H9 (cell line): Measurements from ENCODE around the gene GPR68. TPM values are rescaled to one million over a fixed set of nuclear protein-coding genes. Genes with fewer than 3 reads are reported as not detected.

Experiments
- DNase-seq: peaks from one replicate; pipeline ENCODE4 v3.0.0-alpha.2; 2017
- H2AFZ ChIP-seq: one replicate; pipeline ENCODE4 v1.6.1; 2013; ENCODE audit warnings: mild to moderate bottlenecking, low read length, control low read depth, moderate library complexity
- H2AK5ac ChIP-seq: 2 replicates; pipeline ENCODE4 v1.6.1; 2013; ENCODE audit warnings: low read length, control low read depth, mixed read lengths; ENCODE audit not compliant: insufficient read length
- H2BK120ac ChIP-seq: one replicate; pipeline ENCODE4 v1.6.1; 2013; ENCODE audit warnings: low read depth, mild to moderate bottlenecking, low read length, control low read depth, inconsistent platforms; ENCODE audit not compliant: poor library complexity, severe bottlenecking
- H2BK12ac ChIP-seq: 2 replicates; pipeline ENCODE4 v1.6.1; 2013; ENCODE audit warnings: low read length, control low read depth, mixed read lengths, low read depth; ENCODE audit not compliant: insufficient read length
- H2BK15ac ChIP-seq: 2 replicates; pipeline ENCODE4 v1.6.1; 2013; ENCODE audit warnings: low read depth, low read length, control low read depth
- H2BK20ac ChIP-seq: one replicate; pipeline ENCODE4 v1.6.1; 2013; ENCODE audit warnings: low read depth, mild to moderate bottlenecking, low read length, control low read depth, inconsistent platforms; ENCODE audit not compliant: poor library complexity, severe bottlenecking
- H2BK5ac ChIP-seq: 2 replicates; pipeline ENCODE4 v1.6.1; 2013; ENCODE audit warnings: low read length, control low read depth, mixed read lengths; ENCODE audit not compliant: insufficient read length
- H3K14ac ChIP-seq: 2 replicates; pipeline ENCODE4 v1.6.1; 2013; ENCODE audit warnings: low read length, control low read depth; ENCODE audit not compliant: insufficient read depth
- H3K18ac ChIP-seq: 2 replicates; pipeline ENCODE4 v1.6.1; 2013; ENCODE audit warnings: low read depth, mild to moderate bottlenecking, mixed read lengths, low read length, control low read depth; ENCODE audit not compliant: insufficient read length
- H3K23ac ChIP-seq: 2 replicates; pipeline ENCODE4 v1.6.1; 2013; ENCODE audit warnings: low read length, control low read depth, mixed read lengths, low read depth; ENCODE audit not compliant: insufficient read length
- H3K23me2 ChIP-seq: 2 replicates; pipeline ENCODE4 v1.6.1; 2013; ENCODE audit warnings: low read depth, mild to moderate bottlenecking, mixed read lengths, low read length, control low read depth; ENCODE audit not compliant: insufficient read length, poor library complexity, severe bottlenecking
- H3K27ac ChIP-seq: 2 replicates; pipeline ENCODE4 v1.5.1; 2013; ENCODE audit warnings: low read length, control low read depth, mixed read lengths, low read depth; ENCODE audit not compliant: insufficient read length
- H3K27me3 ChIP-seq: 2 replicates; pipeline ENCODE4 v1.6.1; 2013; ENCODE audit warnings: low read length, control low read depth, inconsistent platforms; ENCODE audit not compliant: insufficient read depth
- H3K4ac ChIP-seq: 2 replicates; pipeline ENCODE4 v1.6.1; 2013; ENCODE audit warnings: low read depth, mild to moderate bottlenecking, control low read depth, inconsistent platforms, low read length, moderate library complexity
- H3K4me1 ChIP-seq: 2 replicates; pipeline ENCODE4 v1.6.1; 2013; ENCODE audit warnings: low read length, control low read depth, inconsistent platforms; ENCODE audit not compliant: insufficient read depth
- H3K4me2 ChIP-seq: 2 replicates; pipeline ENCODE4 v1.6.1; 2013; ENCODE audit warnings: low read length, control low read depth, mixed read lengths; ENCODE audit not compliant: insufficient read length, insufficient read depth
- H3K56ac ChIP-seq: 2 replicates; pipeline ENCODE4 v1.6.1; 2013; ENCODE audit warnings: low read depth, mild to moderate bottlenecking, mixed read lengths, low read length, control low read depth; ENCODE audit not compliant: insufficient read length
- H3K79me1 ChIP-seq: 2 replicates; pipeline ENCODE4 v1.6.1; 2013; ENCODE audit warnings: low read depth, mild to moderate bottlenecking, moderate library complexity, low read length, control low read depth, inconsistent platforms; ENCODE audit not compliant: insufficient read depth, poor library complexity, severe bottlenecking
- H3K79me2 ChIP-seq: 2 replicates; pipeline ENCODE4 v1.6.1; 2013; ENCODE audit warnings: low read length, control low read depth, inconsistent platforms; ENCODE audit not compliant: insufficient read depth
- H3K9ac ChIP-seq: 2 replicates; pipeline ENCODE4 v1.6.1; 2013; ENCODE audit warnings: low read length, control low read depth, mixed read lengths; ENCODE audit not compliant: insufficient read length; ENCODE audit errors: extremely low read depth
- H3K9me3 ChIP-seq: one replicate; pipeline ENCODE4 v1.6.1; 2013; ENCODE audit warnings: low read depth, low read length, inconsistent platforms; ENCODE audit not compliant: control insufficient read depth
- H3T11ph ChIP-seq: one replicate; pipeline ENCODE4 v1.6.1; 2013; ENCODE audit warnings: mild to moderate bottlenecking, low read length, control low read depth, inconsistent platforms
- H4K20me1 ChIP-seq: one replicate; pipeline ENCODE4 v1.6.1; 2013; ENCODE audit not compliant: control insufficient read depth, insufficient read length, insufficient read depth
- H4K5ac ChIP-seq: 2 replicates; pipeline ENCODE4 v1.6.1; 2013; ENCODE audit warnings: low read depth, mild to moderate bottlenecking, mixed read lengths, low read length, control low read depth; ENCODE audit not compliant: insufficient read length
- H4K8ac ChIP-seq: replicated peaks from 2 replicates; pipeline ENCODE4 v1.6.1; 2013; ENCODE audit warnings: low read length, control low read depth, mixed read lengths, low read depth; ENCODE audit not compliant: insufficient read length
- H4K91ac ChIP-seq: 2 replicates; pipeline ENCODE4 v1.6.1; 2013; ENCODE audit warnings: low read depth, mild to moderate bottlenecking, moderate library complexity, mixed read lengths, low read length, control low read depth; ENCODE audit not compliant: insufficient read length
- H3K27ac Mint-ChIP-seq, 3 experiments: 2 replicates in 2 of 3; 3 replicates in 1 of 3; pipeline ENCODE4 v1.8.0; 2020 to 2021; ENCODE audit warnings: mixed read lengths in 3 of 3, mild to moderate bottlenecking in 1 of 3, moderate library complexity in 1 of 3
- H3K27me3 Mint-ChIP-seq: 2 replicates; pipeline ENCODE4 v1.8.0; 2021; ENCODE audit warnings: low read depth, mild to moderate bottlenecking, moderate library complexity, mixed read lengths
- H3K36me3 Mint-ChIP-seq, 3 experiments: 2 replicates in 2 of 3; 3 replicates in 1 of 3; pipeline ENCODE4 v1.8.0; 2020 to 2021; ENCODE audit warnings: low read depth in 3 of 3, mixed read lengths in 3 of 3; ENCODE audit not compliant: insufficient read depth in 1 of 3
- H3K4me1 Mint-ChIP-seq, 2 experiments: 2 replicates each; pipeline ENCODE4 v1.8.0; 2020; ENCODE audit warnings: mixed read lengths in 2 of 2
- H3K4me3 Mint-ChIP-seq, 2 experiments: 2 replicates in 1 of 2; 3 replicates in 1 of 2; pipeline ENCODE4 v1.8.0; 2020 to 2021; ENCODE audit warnings: mild to moderate bottlenecking in 2 of 2, mixed read lengths in 2 of 2, moderate library complexity in 1 of 2
- H3K9me3 Mint-ChIP-seq, 2 experiments: 2 replicates in 1 of 2; 3 replicates in 1 of 2; pipeline ENCODE4 v1.8.0; 2020; ENCODE audit warnings: mild to moderate bottlenecking in 2 of 2, mixed read lengths in 2 of 2, moderate library complexity in 1 of 2
- CTCF ChIP-seq: fragments of 200-600 bp; sonication (generic); conservative IDR thresholded peaks from 3 replicates; pipeline ENCODE4 v1.8.0; 2021; ENCODE audit warnings: antibody characterized with exemption, mild to moderate bottlenecking
- WGBS: extraction: QIAGEN DNeasy Blood & Tissue Kit; methylation state at CpG from one replicate; pipeline ENCODE4 v1.1.7; 2013; ENCODE audit warnings: missing lambda C conversion rate, low lambda C conversion rate, mixed read lengths; ENCODE audit not compliant: insufficient read length; ENCODE audit errors: extremely low coverage; 5-methylcytosine and 5-hydroxymethylcytosine counted together
- total RNA-seq: library from RNA; stranded (reverse); gene quantifications from 2 replicates; pipeline ENCODE4 v1.2.1, GENCODE V29; 2021

The GPR68 gene
- total RNA-seq, 1 experiment from 2014 or later, result 0.33 TPM

GRCh38 chr14:91255026-91255695 is 10.7 kb upstream of the GPR68 start:
- H2BK15ac ChIP-seq, result no peak overlapping the region
- Mint-ChIP-seq H3K27me3 (peaks cover 48% of the 10 kb centered on the region), H3K27ac (no peak overlapping the region), H3K36me3 (no peaks in the 10 kb centered on the region), H3K4me3 (peak overlapping the region in 1 of 2 experiments; percentile 38; a peak in 3 of 5 replicates), H3K9me3 (no peaks in the 10 kb centered on the region), H3K4me1 (peaks cover 20 to 23% of the 10 kb centered on the region in 2 experiments)
- no peaks in the 10 kb centered on the region for H4K20me1 ChIP-seq
- no peak overlapping the region for H2BK12ac ChIP-seq
- H3K9ac ChIP-seq, result no peak overlapping the region
- no peak overlapping the region for H3K4ac ChIP-seq
- H3T11ph ChIP-seq, result no peak overlapping the region
- no peak overlapping the region for H3K4me2 ChIP-seq
- TF ChIP-seq CTCF, result 0 out of 3 replicates have a peak, but pooled peaks have one; percentile 17
- H4K8ac ChIP-seq, result no peak overlapping the region
- no peak overlapping the region for H2BK20ac ChIP-seq
- no peak overlapping the region for H2BK5ac ChIP-seq
- WGBS, result no CpG with 5 or more reads among the region's 9 CpGs
- DNase-seq, result no peak
- H3K79me2 ChIP-seq, result no peaks in the 10 kb centered on the region
- H3K79me1 ChIP-seq, result no peaks in the 10 kb centered on the region
- H3K9me3 ChIP-seq, result no peaks in the 10 kb centered on the region
- no peak overlapping the region for H3K23ac ChIP-seq
- H2AFZ ChIP-seq, result no peak overlapping the region
- H4K91ac ChIP-seq, result no peak overlapping the region
- no peak overlapping the region for H2AK5ac ChIP-seq
- H3K27me3 ChIP-seq, result no peaks in the 10 kb centered on the region; the same call in 1 of the 2 replicates
- H3K14ac ChIP-seq, result no peak overlapping the region
- H4K5ac ChIP-seq, result no peak overlapping the region
- H2BK120ac ChIP-seq, result no peak overlapping the region
- H3K18ac ChIP-seq, result no peak overlapping the region
- H3K27ac ChIP-seq, result no peak overlapping the region
- peaks cover 2% of the 10 kb centered on the region; the same call in 1 of the 2 replicates for H3K4me1 ChIP-seq
- peaks cover 3% of the 10 kb centered on the region for H3K23me2 ChIP-seq
- no peak overlapping the region for H3K56ac ChIP-seq
